Measurements from ENCODE around the gene RNF224. TPM values are rescaled to one million over a fixed set of nuclear protein-coding genes. Genes with fewer than 3 reads are reported as not detected.
"Not testable (repeated sequence)": the region's sequence is repeated elsewhere in the genome, so short reads cannot be mapped to it uniquely, and the experiment has no call there.

RNF224 gene
- total RNA-seq, 1 donor from 2014 or later = not detected

DNA sequence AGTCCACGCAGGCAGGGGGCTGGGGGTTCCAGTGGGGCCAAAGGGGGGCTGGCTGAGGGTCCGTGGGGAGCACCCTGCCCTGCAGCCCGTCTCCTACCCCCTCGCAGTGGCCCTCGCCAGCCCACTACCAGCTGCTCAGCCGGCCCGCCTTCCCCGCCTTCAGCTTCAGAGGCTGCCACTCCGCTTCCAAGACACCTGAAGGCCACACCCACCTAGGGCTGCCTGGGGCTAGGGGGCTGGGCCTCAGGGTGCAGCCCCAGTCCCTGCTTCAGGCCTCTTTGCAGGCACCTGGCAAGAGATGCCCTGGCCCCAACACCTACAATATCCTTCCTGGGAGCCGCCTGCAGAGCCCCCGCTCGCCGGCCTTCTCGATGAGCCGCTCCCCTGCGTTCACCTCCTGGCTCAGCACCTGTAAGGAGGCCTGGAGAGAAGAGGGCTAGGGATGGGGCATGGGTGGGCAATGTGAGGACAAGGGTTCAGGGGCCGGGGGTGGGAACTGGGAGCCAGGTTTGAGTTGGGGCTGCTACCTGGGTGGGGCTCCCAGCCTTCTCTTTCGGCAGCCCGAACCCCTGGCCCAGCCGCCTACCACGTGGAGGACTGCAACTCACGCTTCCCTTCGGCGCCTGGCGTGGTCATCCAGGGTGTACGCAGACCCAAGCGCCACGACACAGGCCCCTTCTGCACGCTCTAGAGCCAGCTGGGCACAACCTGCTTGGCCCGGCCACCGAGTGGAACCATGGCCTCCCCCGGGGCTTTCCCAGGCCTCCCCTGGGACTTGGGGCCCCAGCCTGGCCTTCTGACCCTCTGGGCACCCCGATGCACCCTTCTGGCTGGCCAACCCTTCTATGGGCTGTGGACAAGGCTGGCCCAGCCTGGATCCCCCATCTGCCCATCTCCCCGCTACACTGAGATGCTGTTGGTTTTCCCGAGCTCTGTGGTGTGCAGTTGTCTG, 25.5 kb downstream of the RNF224 start:
- Histone ChIP-seq H3K27ac (ENCODE audit: low read depth, low read length) (no peak overlapping the region), H3K9ac (ENCODE audit: low read depth in 1 of 3, low read length in 3 of 3) (no peak overlapping the region), H3K36me3 (ENCODE audit: control insufficient read depth in 3 of 3, insufficient read depth in 3 of 3, low read length in 3 of 3) (peaks cover 2 to 10% (median 9%) of the 10 kb centered on the region in 3 donors), H3K4me1 (ENCODE audit: control insufficient read depth in 3 of 3, insufficient read depth in 3 of 3, low read length in 3 of 3) (peaks cover 25 to 36% (median 30%) of the 10 kb centered on the region in 3 donors), H3K9me3 (ENCODE audit: control insufficient read depth in 3 of 3, low read length in 3 of 3) (no peaks in the 10 kb centered on the region), H3K27me3 (ENCODE audit: control insufficient read depth in 3 of 3, insufficient read depth in 3 of 3, low read length in 3 of 3) (peaks cover 0 to 2% (median 0%) of the 10 kb centered on the region in 3 donors), H3K4me3 (ENCODE audit: low read length in 3 of 3) (no peak overlapping the region)

DNA sequence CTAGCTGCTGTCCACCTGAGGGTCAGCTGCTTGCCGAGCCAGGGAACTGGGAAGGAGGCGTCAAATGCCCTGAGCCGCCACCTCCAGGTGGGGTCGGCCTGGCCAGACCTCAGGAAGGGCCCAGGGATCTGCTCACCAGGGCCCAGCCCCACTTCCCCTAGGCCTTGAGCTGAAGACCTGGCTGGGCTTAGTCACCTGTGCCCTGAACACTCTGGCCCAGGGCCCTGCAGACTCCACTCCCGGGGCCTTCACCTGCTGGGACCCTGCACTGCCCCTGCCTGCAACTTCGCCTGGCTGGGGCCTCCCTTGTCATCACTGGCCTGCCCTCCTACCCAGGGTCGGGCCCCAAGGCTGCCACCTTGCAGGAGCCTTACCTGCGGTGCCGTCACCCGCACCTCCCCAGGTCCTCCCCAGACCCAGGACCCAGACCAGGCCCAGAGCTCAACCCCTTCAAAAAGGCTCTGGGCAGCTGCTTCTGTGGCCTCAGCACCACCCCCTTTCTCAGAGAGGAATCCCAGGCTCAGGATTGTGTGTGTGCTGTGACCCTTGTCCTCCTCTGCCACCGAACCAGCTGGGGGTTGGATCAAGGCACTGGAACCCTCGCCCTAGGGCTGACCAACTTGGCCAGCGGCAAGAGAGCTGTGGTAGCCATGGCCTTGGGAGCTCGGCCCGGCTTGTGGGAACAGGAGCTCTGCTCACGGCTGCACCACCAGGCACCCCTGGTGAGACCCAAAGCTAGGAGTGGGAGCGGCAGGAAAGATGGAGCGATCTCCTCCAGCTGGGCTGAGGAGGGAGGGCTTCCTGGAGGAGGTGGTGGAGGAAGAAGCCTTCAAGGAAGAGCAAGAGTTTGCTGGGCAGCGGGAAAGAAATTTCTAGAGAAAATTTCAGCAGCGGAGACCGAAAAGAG, 26.7 kb downstream of the RNF224 start:
- no peaks in the 10 kb centered on the region for H3K9me3 ChIP-seq (ENCODE audit: control insufficient read depth in 3 of 3, low read length in 3 of 3)
- peaks cover 23 to 32% (median 28%) of the 10 kb centered on the region in 3 donors for H3K4me1 ChIP-seq (ENCODE audit: control insufficient read depth in 3 of 3, insufficient read depth in 3 of 3, low read length in 3 of 3)
- H3K36me3 ChIP-seq (ENCODE audit: control insufficient read depth in 3 of 3, insufficient read depth in 3 of 3, low read length in 3 of 3) = peaks cover 8 to 16% (median 14%) of the 10 kb centered on the region in 3 donors
- peaks cover 0 to 2% (median 0%) of the 10 kb centered on the region in 3 donors for H3K27me3 ChIP-seq (ENCODE audit: control insufficient read depth in 3 of 3, insufficient read depth in 3 of 3, low read length in 3 of 3)
- peak overlapping the region; percentile 82 to 96 (median 91) for H3K4me3 ChIP-seq (ENCODE audit: low read length in 3 of 3)
- no peak overlapping the region for H3K27ac ChIP-seq (ENCODE audit: low read depth, low read length)
- H3K9ac ChIP-seq (ENCODE audit: low read depth in 1 of 3, low read length in 3 of 3) = peak overlapping the region; percentile 70 to 91 (median 86)

DNA sequence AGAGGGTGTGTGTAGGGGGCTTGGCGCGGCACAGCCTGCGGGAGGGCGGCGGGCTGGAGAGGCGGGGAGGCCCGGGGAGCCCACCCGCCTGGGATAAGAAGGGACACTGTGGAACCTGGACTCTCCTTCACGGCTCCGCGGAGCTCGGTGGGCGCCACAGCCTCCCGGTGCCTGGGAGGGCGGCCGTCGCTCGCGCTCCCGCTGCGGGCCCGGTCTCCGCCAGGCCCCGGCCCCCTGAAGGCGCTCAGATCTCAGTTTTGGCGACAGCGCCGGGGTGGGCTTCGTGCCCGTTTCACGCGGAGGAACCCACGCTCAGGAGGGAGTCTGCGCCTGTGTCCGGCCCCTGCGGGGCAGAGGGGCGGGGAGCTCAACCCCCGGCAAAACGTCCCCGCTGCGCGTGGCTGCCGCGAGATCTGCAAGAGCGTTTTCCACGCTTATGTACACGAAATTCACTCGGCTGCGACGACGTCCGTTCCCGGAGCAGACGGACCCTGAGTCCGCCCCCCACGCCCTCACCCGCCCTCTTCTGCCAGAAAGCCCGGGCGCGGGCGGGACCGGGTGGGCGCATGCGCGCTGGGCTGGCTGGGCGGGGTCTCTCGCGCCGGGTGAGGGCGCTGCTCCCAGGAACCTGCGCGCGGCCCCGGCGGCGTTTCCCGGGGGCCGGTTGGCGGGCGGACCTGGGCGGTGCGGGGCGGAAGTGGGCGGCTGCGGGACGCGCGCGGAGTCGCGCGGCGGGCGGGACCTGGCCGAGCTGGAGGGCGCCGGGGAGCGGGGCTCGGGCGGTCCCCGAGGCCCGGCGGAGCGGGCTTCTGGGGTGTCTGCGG, 27.5 kb downstream of the RNF224 start, which contains the start of gene NELFB:
TSS of gene NELFB (plus strand) at position 704 of the 824 bp plus-strand sequence.
- Histone ChIP-seq H3K4me1 (ENCODE audit: control insufficient read depth in 3 of 3, insufficient read depth in 3 of 3, low read length in 3 of 3) (peaks cover 23 to 32% (median 28%) of the 10 kb centered on the region in 3 donors), H3K27ac (ENCODE audit: low read depth, low read length) (peak within 1 kb of the TSS; percentile 54), H3K27me3 (ENCODE audit: control insufficient read depth in 3 of 3, insufficient read depth in 3 of 3, low read length in 3 of 3) (no peaks in the 10 kb centered on the region), H3K9ac (ENCODE audit: low read depth in 1 of 3, low read length in 3 of 3) (peak within 1 kb of the TSS; percentile 87 to 92 (median 87)), H3K4me3 (ENCODE audit: low read length in 3 of 3) (peak within 1 kb of the TSS; percentile 90 to 96 (median 91)), H3K36me3 (ENCODE audit: control insufficient read depth in 3 of 3, insufficient read depth in 3 of 3, low read length in 3 of 3) (peaks cover 13 to 20% (median 17%) of the 10 kb centered on the region in 3 donors), H3K9me3 (ENCODE audit: control insufficient read depth in 3 of 3, low read length in 3 of 3) (no peaks in the 10 kb centered on the region)

DNA sequence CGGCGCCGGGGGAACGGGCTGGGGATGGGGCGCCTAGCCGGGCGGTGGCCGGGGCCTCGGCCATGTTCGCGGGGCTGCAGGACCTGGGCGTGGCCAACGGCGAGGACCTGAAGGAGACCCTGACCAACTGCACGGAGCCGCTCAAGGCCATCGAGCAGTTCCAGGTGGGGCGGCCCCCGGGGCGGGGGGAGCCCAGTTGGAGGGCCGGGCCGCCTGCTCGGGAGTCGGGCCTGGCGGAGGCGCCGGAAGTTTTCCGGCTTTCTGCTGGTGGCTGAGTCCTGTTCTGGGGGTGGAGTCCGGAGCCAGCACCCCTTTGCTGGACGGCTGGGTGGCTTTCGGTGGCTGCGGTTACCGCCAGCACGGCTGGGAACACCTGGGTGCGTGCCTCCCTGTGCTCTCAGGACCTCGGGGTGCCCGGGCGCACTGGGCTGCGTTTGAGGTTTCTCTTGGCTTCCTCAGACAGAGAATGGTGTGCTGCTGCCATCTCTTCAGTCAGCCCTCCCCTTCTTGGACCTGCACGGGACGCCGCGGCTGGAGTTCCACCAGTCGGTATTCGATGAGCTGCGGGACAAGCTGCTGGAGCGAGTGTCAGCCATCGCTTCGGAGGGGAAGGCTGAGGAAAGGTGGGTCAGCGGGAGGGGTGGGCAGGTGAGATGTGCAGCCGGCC, 28.3 kb downstream of the RNF224 start:
- Histone ChIP-seq H3K36me3 (ENCODE audit: control insufficient read depth in 3 of 3, insufficient read depth in 3 of 3, low read length in 3 of 3) (peaks cover 13 to 20% (median 17%) of the 10 kb centered on the region in 3 donors), H3K9me3 (ENCODE audit: control insufficient read depth in 3 of 3, low read length in 3 of 3) (no peaks in the 10 kb centered on the region), H3K4me1 (ENCODE audit: control insufficient read depth in 3 of 3, insufficient read depth in 3 of 3, low read length in 3 of 3) (peaks cover 23 to 26% (median 23%) of the 10 kb centered on the region in 3 donors), H3K27me3 (ENCODE audit: control insufficient read depth in 3 of 3, insufficient read depth in 3 of 3, low read length in 3 of 3) (no peaks in the 10 kb centered on the region), H3K27ac (ENCODE audit: low read depth, low read length) (peak overlapping the region; percentile 36), H3K4me3 (ENCODE audit: low read length in 3 of 3) (peak overlapping the region; percentile 90 to 96 (median 91)), H3K9ac (ENCODE audit: low read depth in 1 of 3, low read length in 3 of 3) (peak overlapping the region; percentile 87 to 92 (median 87))

DNA sequence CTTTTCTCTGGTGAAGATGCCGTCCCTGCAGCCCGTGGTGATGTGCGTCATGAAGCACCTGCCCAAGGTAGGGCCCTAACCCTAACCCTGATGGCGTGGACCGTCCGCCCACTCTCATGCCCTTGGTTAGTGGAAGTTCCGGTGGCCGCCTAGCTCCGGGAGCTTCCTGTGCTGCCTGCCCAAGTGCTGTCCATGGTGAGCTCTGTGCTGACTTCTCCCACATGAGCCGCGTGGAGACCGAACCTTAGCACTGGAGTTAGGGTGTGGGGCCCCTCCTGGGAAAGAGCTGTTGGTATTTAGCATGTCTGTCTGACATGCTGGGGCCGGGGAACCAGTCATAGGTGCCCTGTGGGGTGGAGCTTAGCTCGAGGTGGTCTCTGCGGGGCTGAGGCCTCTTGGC, 29.1 kb downstream of the RNF224 start:
- peaks cover 13 to 20% (median 17%) of the 10 kb centered on the region in 3 donors for H3K36me3 ChIP-seq (ENCODE audit: control insufficient read depth in 3 of 3, insufficient read depth in 3 of 3, low read length in 3 of 3)
- H3K9ac ChIP-seq (ENCODE audit: low read depth in 1 of 3, low read length in 3 of 3) = peak overlapping the region in 2 of 3 donors; percentile 87 to 92
- peaks cover 23 to 26% (median 23%) of the 10 kb centered on the region in 3 donors for H3K4me1 ChIP-seq (ENCODE audit: control insufficient read depth in 3 of 3, insufficient read depth in 3 of 3, low read length in 3 of 3)
- no peak overlapping the region for H3K27ac ChIP-seq (ENCODE audit: low read depth, low read length)
- H3K27me3 ChIP-seq (ENCODE audit: control insufficient read depth in 3 of 3, insufficient read depth in 3 of 3, low read length in 3 of 3) = no peaks in the 10 kb centered on the region
- H3K9me3 ChIP-seq (ENCODE audit: control insufficient read depth in 3 of 3, low read length in 3 of 3) = no peaks in the 10 kb centered on the region
- peak overlapping the region; percentile 90 to 96 (median 91) for H3K4me3 ChIP-seq (ENCODE audit: low read length in 3 of 3)

DNA sequence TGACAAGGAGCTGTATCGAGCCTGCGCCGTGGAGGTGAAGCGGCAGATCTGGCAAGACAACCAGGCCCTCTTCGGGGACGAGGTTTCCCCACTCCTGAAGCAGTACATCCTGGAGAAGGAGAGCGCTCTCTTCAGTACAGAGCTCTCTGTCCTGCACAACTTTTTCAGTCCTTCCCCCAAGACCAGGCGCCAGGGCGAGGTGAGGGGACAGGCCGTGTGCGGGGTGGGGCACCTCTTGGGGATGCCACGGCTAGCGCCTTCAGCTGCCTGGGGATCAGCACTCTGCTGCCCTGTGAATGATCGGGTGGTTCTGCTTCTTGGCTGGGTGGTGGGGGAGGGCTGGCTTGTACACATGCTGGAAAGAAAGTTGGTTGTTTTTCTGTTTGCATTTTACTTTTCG, 29.6 kb downstream of the RNF224 start:
- Histone ChIP-seq H3K27ac (ENCODE audit: low read depth, low read length) (no peak overlapping the region), H3K9me3 (ENCODE audit: control insufficient read depth in 3 of 3, low read length in 3 of 3) (no peaks in the 10 kb centered on the region), H3K9ac (ENCODE audit: low read depth in 1 of 3, low read length in 3 of 3) (peak overlapping the region in 1 of 3 donors; percentile 92)

DNA sequence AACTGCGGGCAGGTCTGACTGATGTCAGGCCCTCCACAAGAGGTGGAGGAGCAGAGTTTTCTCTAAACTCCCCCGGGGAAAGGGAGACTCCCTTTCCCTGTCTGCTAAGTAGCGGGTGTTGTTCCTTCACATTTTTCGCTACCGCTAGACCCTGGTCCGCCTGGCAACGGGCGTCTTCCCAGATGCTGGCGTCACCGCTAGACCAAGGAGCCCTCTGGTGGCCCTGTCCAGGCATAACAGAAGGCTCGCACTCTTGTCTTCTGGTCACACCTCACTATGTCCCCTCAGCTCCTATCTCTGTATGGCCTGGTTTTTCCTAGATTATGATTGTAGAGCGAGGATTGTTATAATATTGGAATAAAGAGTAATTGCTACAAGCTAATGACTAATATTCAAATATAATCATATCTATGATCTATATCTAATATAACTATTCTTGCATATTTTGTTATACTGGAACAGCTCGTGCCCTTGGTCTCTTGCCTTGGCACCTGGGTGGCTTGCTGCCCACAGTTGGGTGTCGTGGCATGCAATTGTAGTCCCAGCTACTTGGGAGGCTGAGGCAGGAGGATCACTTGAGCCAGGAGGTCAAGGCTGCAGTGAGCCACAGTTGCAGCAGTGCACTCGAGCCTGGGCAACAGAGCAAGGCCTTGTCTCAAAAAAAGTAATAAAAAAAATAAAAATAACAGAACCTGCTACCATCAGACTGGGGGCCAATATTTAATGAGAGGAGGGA, 35.0 kb downstream of the RNF224 start:
- H3K4me1 ChIP-seq (ENCODE audit: control insufficient read depth in 3 of 3, insufficient read depth in 3 of 3, low read length in 3 of 3); H3K27me3 ChIP-seq (ENCODE audit: control insufficient read depth in 3 of 3, insufficient read depth in 3 of 3, low read length in 3 of 3); H3K9ac ChIP-seq (ENCODE audit: low read depth in 1 of 3, low read length in 3 of 3); H3K4me3 ChIP-seq (ENCODE audit: low read length in 3 of 3); H3K27ac ChIP-seq (ENCODE audit: low read depth, low read length); H3K9me3 ChIP-seq (ENCODE audit: control insufficient read depth in 3 of 3, low read length in 3 of 3): not testable (repeated sequence)
- peaks cover 31 to 35% (median 35%) of the 10 kb centered on the region in 3 donors for H3K36me3 ChIP-seq (ENCODE audit: control insufficient read depth in 3 of 3, insufficient read depth in 3 of 3, low read length in 3 of 3)

More for the DNA sequence above, 29.6 kb downstream of the RNF224 start:
- Histone ChIP-seq H3K4me3 (ENCODE audit: low read length in 3 of 3) (peak overlapping the region in 2 of 3 donors; percentile 91 to 96), H3K27me3 (ENCODE audit: control insufficient read depth in 3 of 3, insufficient read depth in 3 of 3, low read length in 3 of 3) (no peaks in the 10 kb centered on the region), H3K4me1 (ENCODE audit: control insufficient read depth in 3 of 3, insufficient read depth in 3 of 3, low read length in 3 of 3) (peaks cover 23 to 26% (median 23%) of the 10 kb centered on the region in 3 donors), H3K36me3 (ENCODE audit: control insufficient read depth in 3 of 3, insufficient read depth in 3 of 3, low read length in 3 of 3) (peaks cover 13 to 20% (median 17%) of the 10 kb centered on the region in 3 donors)

DNA sequence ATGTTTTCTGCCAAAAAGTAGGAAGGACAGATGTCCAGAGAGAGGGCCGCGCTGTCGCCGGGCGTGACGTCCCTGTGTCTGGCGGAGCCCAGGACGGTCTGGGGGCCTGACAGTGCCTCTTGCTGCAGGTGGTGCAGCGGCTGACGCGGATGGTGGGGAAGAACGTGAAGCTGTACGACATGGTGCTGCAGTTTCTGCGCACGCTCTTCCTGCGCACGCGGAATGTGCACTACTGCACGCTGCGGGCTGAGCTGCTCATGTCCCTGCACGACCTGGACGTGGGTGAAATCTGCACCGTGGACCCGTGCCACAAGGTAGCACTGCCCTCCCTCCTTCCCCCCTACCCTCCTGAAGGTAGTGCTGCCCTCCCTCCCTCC, 35.6 kb downstream of the RNF224 start:
- Histone ChIP-seq H3K9ac (ENCODE audit: low read depth in 1 of 3, low read length in 3 of 3) (no peak overlapping the region), H3K4me3 (ENCODE audit: low read length in 3 of 3) (no peak overlapping the region), H3K27ac (ENCODE audit: low read depth, low read length) (no peak overlapping the region), H3K36me3 (ENCODE audit: control insufficient read depth in 3 of 3, insufficient read depth in 3 of 3, low read length in 3 of 3) (peaks cover 31 to 38% (median 37%) of the 10 kb centered on the region in 3 donors), H3K9me3 (ENCODE audit: control insufficient read depth in 3 of 3, low read length in 3 of 3) (no peaks in the 10 kb centered on the region), H3K27me3 (ENCODE audit: control insufficient read depth in 3 of 3, insufficient read depth in 3 of 3, low read length in 3 of 3) (no peaks in the 10 kb centered on the region), H3K4me1 (ENCODE audit: control insufficient read depth in 3 of 3, insufficient read depth in 3 of 3, low read length in 3 of 3) (peaks cover 0 to 11% (median 7%) of the 10 kb centered on the region in 3 donors)

Data from skeletal muscle tissue (tissue), 4 donors.